Measurements from ENCODE around the gene TCL1A. TPM values are rescaled to one million over a fixed set of nuclear protein-coding genes. Genes with fewer than 3 reads are reported as not detected.

TCL1A gene
- total RNA-seq, 4 donors from 2014 or later: not detected

DNA sequence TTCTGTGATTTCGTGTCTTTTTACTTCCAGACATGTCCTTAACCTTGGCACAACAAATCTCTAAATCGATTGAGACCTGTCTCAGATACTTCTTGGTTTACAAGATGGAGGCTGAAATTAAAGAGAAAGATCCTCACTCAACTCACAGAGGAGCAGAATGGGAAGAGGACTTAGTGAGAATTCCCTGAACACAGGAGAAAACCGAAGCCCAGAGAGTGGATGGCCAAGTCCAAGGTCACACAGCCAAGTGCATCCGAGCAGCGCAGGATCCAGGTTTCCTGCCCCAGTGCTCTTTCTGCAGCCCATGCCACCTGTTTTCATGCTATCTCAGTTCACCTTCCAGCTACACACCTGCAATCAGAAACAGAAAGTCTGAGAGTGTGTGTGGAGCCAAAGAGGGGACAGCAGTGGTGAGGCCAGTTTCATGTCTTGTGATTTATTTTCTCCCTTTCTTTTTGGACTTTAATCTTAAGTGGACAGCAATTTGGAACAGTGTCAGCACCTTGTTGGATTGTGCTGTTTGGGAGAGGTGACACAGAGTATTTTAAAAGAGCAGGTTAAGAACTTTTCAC lies 50.6 kb downstream of the TCL1A start:
- Histone ChIP-seq H3K4me1 (no peaks in the 10 kb centered on the region), H3K27ac (no peak overlapping the region), H3K4me3 (no peak overlapping the region), H3K36me3 (no peaks in the 10 kb centered on the region), H3K9me3 (no peaks in the 10 kb centered on the region), H3K27me3 (no peaks in the 10 kb centered on the region)
- 75 to 80% methylated on average over 5 of the region's 5 CpGs for WGBS, 2 donors
- no peak for DNase-seq (ENCODE audit: low spot score in 2 of 2)
- TF ChIP-seq, protein P1, sequence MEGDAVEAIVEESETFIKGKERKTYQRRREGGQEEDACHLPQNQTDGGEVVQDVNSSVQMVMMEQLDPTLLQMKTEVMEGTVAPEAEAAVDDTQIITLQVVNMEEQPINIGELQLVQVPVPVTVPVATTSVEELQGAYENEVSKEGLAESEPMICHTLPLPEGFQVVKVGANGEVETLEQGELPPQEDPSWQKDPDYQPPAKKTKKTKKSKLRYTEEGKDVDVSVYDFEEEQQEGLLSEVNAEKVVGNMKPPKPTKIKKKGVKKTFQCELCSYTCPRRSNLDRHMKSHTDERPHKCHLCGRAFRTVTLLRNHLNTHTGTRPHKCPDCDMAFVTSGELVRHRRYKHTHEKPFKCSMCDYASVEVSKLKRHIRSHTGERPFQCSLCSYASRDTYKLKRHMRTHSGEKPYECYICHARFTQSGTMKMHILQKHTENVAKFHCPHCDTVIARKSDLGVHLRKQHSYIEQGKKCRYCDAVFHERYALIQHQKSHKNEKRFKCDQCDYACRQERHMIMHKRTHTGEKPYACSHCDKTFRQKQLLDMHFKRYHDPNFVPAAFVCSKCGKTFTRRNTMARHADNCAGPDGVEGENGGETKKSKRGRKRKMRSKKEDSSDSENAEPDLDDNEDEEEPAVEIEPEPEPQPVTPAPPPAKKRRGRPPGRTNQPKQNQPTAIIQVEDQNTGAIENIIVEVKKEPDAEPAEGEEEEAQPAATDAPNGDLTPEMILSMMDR (IDR thresholded peaks at IDR 0.05): no peak
- no peak for TF ChIP-seq POLR2A (IDR thresholded peaks at IDR 0.05)
- no peak for TF ChIP-seq EP300 (IDR thresholded peaks at IDR 0.05)

- Histone ChIP-seq H3K36me3 (no peaks in the 10 kb centered on the region), H3K4me1 (no peaks in the 10 kb centered on the region), H3K27me3 (no peaks in the 10 kb centered on the region), H3K4me3 (no peak overlapping the region), H3K9me3 (no peaks in the 10 kb centered on the region), H3K27ac (no peak overlapping the region)
- WGBS, 2 donors: 36 to 61% methylated on average over 4 of the region's 4 CpGs
- DNase-seq (ENCODE audit: low spot score in 2 of 2): no peak
- TF ChIP-seq POLR2A (IDR thresholded peaks at IDR 0.05): no peak
Observed at GRCh38 chr14:95662376-95663186, 51.3 kb downstream of the TCL1A start.

- DNase-seq (ENCODE audit: low spot score in 2 of 2): no peak
- no peaks in the 10 kb centered on the region for H3K36me3 ChIP-seq
- no peak for TF ChIP-seq POLR2A (IDR thresholded peaks at IDR 0.05)
- TF ChIP-seq EP300 (IDR thresholded peaks at IDR 0.05): no peak
- TF ChIP-seq, protein P1 (IDR thresholded peaks at IDR 0.05): no peak
- WGBS, 2 donors: 41% methylated on average over 13 of the region's 13 CpGs
- no peaks in the 10 kb centered on the region for H3K4me1 ChIP-seq
- no peaks in the 10 kb centered on the region for H3K9me3 ChIP-seq
- H3K4me3 ChIP-seq: peak overlapping the region in 1 of 4 donors; percentile 10
- no peak overlapping the region for H3K27ac ChIP-seq
- H3K27me3 ChIP-seq: no peaks in the 10 kb centered on the region
Observed at GRCh38 chr14:95660651-95661515, 53.0 kb downstream of the TCL1A start.

DNA sequence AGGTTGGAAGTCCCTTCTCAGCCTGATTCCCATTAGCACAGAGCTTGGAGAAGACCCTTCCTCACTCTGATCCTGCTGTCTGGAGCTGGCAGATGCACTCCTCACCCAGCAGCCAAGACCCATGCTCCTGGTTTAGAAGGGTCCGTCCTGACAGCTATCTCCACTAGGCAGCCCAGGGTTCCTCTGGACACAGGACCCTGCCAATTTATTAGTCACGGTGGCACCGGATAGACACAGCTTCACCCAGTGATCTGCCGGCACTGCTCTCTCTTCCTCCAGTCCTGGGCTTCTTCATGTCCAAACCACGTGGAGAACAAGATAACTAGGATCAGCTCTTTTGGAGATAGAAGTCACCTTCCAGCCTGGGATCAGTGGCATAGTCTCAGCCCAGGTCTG lies 53.9 kb downstream of the TCL1A start:
- no peak for DNase-seq (ENCODE audit: low spot score in 2 of 2)
- TF ChIP-seq POLR2A (IDR thresholded peaks at IDR 0.05) (no peak), EP300 (IDR thresholded peaks at IDR 0.05) (no peak)
- TF ChIP-seq, protein P1 (IDR thresholded peaks at IDR 0.05): no peak
- Histone ChIP-seq H3K4me1 (no peaks in the 10 kb centered on the region), H3K9me3 (no peaks in the 10 kb centered on the region), H3K27me3 (no peaks in the 10 kb centered on the region), H3K36me3 (no peaks in the 10 kb centered on the region), H3K4me3 (no peak overlapping the region), H3K27ac (no peak overlapping the region)
- 78 to 88% methylated on average over 5 of the region's 5 CpGs for WGBS, 2 donors

Small RNA genes lying within 50 kb of the gene (small RNA-seq; reads per million reads assigned to genes)
- gene RF02193: not detected

Other genes starting within 250 kb of the TCL1A start
- gene SYNE3, start 197.5 kb downstream of the TCL1A start, total RNA-seq: 100 to 1,000 TPM in 1 of 4 donors, 10 to 100 TPM in 3; 71.0 to 106 (median 87.5) TPM
- gene GLRX5, start 179.1 kb downstream of the TCL1A start, total RNA-seq: 10 to 100 TPM; 26.4 to 44.7 (median 34.6) TPM
- gene TCL1B, start 27.7 kb downstream of the TCL1A start, total RNA-seq: not detected
- not detected for gene TUNAR, start 162.7 kb upstream of the TCL1A start, total RNA-seq